GM12892 (cell line): ENCODE data around the gene TFF1.

ENCODE experiments used
- DNase-seq: peaks from one replicate; pipeline ENCODE4 v3.0.0; 2011; ENCODE audit not compliant: insufficient read length
- FAIRE-seq: peaks from 2 replicates; lab custom pipeline; 2011; peaks lifted over from hg19 to GRCh38; lab: Jason Lieb, UNC
- POLR2A ChIP-seq: IDR thresholded peaks from 2 replicates; pipeline ENCODE4 v1.6.1; 2011; ENCODE audit warnings: low read depth, low read length, control low read depth
- POLR2AphosphoS5 ChIP-seq: IDR thresholded peaks from 2 replicates; pipeline ENCODE4 v1.6.1; 2011; ENCODE audit warnings: low read depth, low read length, control low read depth
- TAF1 ChIP-seq: IDR thresholded peaks from 2 replicates; pipeline ENCODE4 v1.6.1; 2011; ENCODE audit warnings: low read depth, mild to moderate bottlenecking, control low read depth, low read length, borderline replicate concordance

Gene TFF1

DNA sequence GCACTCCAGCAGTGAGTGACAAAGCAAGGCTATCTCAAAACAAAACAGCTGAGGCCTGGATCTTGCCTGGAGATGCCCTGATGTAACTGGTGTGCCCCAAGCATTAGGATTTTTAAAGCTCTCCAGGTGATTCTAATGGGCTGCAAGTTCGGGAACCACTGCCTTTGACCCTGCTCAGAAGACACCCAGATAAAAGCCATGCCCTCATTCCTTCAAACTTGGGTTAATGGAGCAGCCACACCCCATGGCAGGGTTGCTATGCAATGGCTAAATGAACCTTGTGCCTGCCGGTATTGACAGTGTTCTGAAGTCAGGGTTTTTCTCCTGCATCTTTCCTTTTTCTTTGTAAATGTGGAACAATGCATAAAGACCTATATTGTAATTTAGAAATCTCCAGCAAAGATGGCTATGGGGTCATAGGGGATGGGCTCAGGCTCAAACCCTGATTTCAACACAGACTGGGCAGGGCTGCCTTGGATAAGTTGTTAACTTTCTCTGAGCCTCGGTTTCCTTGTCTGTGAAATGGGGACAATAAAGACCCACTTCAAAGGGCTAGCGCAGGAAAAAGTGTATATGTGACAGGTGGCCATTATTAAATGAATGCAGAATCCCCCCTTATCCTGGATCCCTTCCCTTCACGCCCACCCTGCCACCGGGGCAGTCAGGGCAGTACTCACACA lies 51.6 kb downstream of the TFF1 start:
- TF ChIP-seq POLR2AphosphoS5: no peak
- no peak for DNase-seq
- FAIRE-seq: no peak

DNA sequence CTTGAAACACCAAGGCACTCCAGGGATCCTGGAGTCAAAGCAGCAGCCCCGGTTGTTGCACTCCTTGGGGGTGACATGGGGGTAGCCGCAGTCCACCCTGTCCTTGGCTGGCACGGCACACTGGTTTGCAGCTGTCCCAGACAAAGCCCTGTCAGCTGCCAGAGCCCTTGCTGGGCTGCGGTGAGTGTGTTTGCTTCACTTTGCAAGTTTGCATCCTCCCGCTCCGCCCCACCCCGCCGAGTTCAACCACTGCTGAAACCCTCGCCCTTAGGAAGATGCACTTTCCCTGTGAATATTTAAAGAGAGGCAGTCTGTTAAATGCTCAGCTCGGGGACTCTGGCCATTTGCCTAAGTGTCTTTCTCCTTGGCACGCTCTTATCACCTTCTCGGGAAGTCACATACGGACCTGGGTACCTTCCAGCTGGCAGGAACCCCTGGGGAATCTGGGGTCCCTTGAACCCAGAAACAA lies 52.8 kb downstream of the TFF1 start:
- no peak for DNase-seq

DNA sequence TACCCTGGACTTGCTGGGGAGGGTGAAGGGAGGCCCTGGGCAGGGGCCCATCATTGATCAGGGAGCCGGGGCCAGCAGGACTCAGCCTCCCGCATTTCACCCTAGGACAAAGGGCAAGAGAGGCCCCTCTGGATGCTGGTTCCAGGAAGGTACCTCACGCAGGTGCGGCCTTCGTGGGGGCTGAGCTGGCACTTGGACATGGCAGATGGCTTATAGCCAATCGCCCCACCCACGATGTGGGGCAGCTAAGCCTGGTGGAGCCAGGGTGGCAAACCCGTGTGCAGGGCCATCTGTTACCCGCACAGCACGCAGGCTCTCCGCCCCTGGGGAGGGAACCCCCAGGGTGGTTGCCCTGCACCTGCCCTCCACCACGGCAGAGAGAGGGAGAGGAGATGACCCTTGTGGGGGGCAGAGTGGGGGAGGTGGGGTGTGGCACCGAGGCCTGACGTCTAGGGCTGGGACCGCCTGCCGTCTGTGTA lies 53.7 kb downstream of the TFF1 start:
- TF ChIP-seq POLR2A: no peak
- TF ChIP-seq POLR2AphosphoS5: no peak
- TF ChIP-seq TAF1: no peak
- FAIRE-seq (no peak), DNase-seq (no peak)

More for the DNA sequence above, 52.8 kb downstream of the TFF1 start:
- TF ChIP-seq POLR2AphosphoS5 (no peak), TAF1 (no peak), POLR2A (no peak)
- FAIRE-seq: no peak
